Tibial nerve (tissue), 4 donors: ENCODE results near the gene SH3RF3.

Experiments
- CTCF ChIP-seq, 5 experiments: fragments of 200-600 bp in 3 of 5; fragments of 450-650 bp in 2 of 5; sonication (generic) in 3 of 5; IDR thresholded peaks; one replicate each; pipeline ENCODE4 v1.5.1; 2016 to 2019; ENCODE audit warnings: antibody characterized with exemption in 5 of 5, mild to moderate bottlenecking in 3 of 5, moderate library complexity in 2 of 5
- EP300 ChIP-seq, 2 donors: sonication (generic); formaldehyde crosslinking; IDR thresholded peaks; one replicate each; pipeline ENCODE4 v1.6.1; 2017; ENCODE audit warnings: antibody characterized with exemption in 2 of 2, mild to moderate bottlenecking in 1 of 2
- POLR2A ChIP-seq, 2 donors: fragments of 450-650 bp; IDR thresholded peaks; one replicate each; pipeline ENCODE4 v1.6.1; 2017; ENCODE audit warnings: antibody characterized with exemption in 2 of 2, mild to moderate bottlenecking in 2 of 2, moderate library complexity in 2 of 2

DNA sequence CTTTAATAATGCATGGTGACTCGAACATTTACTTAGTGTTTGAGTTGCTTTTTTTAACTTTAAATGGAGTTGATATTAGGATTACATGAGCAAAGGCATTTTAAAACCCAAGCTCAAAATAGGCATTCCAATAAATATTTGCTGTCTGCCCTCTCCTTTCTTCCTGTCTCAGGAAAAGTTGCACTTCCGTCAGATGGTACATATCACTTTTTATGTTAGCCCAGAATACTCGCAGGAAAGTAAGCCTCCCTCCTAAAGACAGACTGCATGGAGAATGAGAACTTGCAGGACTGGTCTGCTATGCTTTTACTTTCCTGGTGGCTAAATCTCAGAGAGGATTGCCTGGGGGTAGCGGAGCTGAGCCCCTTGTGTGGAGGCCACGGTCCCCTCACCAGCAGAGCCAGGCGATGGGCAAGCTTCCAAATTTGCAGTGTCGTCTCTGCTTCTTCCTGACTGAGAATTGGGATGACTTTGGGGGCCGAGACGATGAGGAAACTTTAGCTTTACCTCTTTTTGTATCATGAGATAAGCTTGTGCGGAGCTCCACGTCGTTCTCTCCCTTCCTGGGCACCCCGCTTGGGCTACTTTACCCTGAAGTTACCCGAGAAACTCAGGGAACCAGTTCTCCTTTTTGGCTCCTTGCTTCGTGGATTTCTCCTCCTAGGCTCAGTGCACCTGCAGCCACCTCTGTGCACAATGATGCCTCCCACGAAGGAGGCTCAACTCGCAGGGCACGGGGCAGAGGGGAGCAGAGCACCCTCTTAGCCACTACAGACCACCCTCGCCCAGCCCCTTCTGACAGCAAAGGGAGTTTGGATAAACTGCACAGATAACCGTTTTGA is 223.3 kb downstream of the SH3RF3 start:
- no peak for TF ChIP-seq CTCF (IDR thresholded peaks at IDR 0.05)
- TF ChIP-seq POLR2A (IDR thresholded peaks at IDR 0.05): no peak
- TF ChIP-seq EP300 (IDR thresholded peaks at IDR 0.05): no peak
